HG03045 (cell line): Measurements from ENCODE around the gene TARS3.

Experiments
- ATAC-seq: cut with Tn5 transposase; IDR thresholded peaks from one replicate; pipeline ENCODE4 v1.9.1; 2021; ENCODE audit warnings: mild to moderate bottlenecking, moderate library complexity; ENCODE audit not compliant: unreplicated experiment

TARS3 gene

GRCh38 chr15:101625184-101625583, 99.1 kb downstream of the TARS3 start:
- ATAC-seq, result no peak

GRCh38 chr15:101623367-101624304, 100.6 kb downstream of the TARS3 start:
- ATAC-seq, result no peak

GRCh38 chr15:101621961-101622360, 102.3 kb downstream of the TARS3 start:
- ATAC-seq, result no peak

GRCh38 chr15:101620671-101621070, 103.6 kb downstream of the TARS3 start:
- no peak for ATAC-seq

- ATAC-seq, result no peak
Observed at GRCh38 chr15:101619615-101619865, 104.7 kb downstream of the TARS3 start.

- ATAC-seq, result no peak
Observed at GRCh38 chr15:101618851-101619614, 105.2 kb downstream of the TARS3 start.

- ATAC-seq, result no peak
Observed at GRCh38 chr15:101618076-101618475, 106.2 kb downstream of the TARS3 start.

GRCh38 chr15:101617390-101617965, 106.8 kb downstream of the TARS3 start:
- no peak for ATAC-seq

- no peak for ATAC-seq
Observed at GRCh38 chr15:101615986-101616848, 108.1 kb downstream of the TARS3 start.

- no peak for ATAC-seq
Observed at GRCh38 chr15:101615414-101615985, 108.8 kb downstream of the TARS3 start.

- ATAC-seq, result no peak
Observed at GRCh38 chr15:101614761-101615160, 109.5 kb downstream of the TARS3 start.

GRCh38 chr15:101614001-101614585, 110.2 kb downstream of the TARS3 start:
- no peak for ATAC-seq

- no peak for ATAC-seq
Observed at GRCh38 chr15:101613130-101614000, 110.9 kb downstream of the TARS3 start.

- no peak for ATAC-seq
Observed at GRCh38 chr15:101612676-101613075, 111.6 kb downstream of the TARS3 start.

- ATAC-seq, result no peak
Observed at GRCh38 chr15:101611580-101612299, 112.5 kb downstream of the TARS3 start.

GRCh38 chr15:101611007-101611406, 113.3 kb downstream of the TARS3 start:
- no peak for ATAC-seq

- no peak for ATAC-seq
Observed at GRCh38 chr15:101610611-101611000, 113.7 kb downstream of the TARS3 start.

- no peak for ATAC-seq
Observed at GRCh38 chr15:101609742-101610610, 114.3 kb downstream of the TARS3 start.
